ENCODE measurements around the gene RXRB. TPM values are rescaled to one million over a fixed set of nuclear protein-coding genes. Genes with fewer than 3 reads are reported as not detected.

The RXRB gene
- total RNA-seq, 1 donor from 2014 or later, result 58.3 TPM

- Mint-ChIP-seq H3K4me1 (ENCODE audit: unreplicated experiment) (peaks cover 70% of the 10 kb centered on the region), H3K27me3 (ENCODE audit: unreplicated experiment) (no peaks in the 10 kb centered on the region), H3K36me3 (ENCODE audit: unreplicated experiment) (peaks cover 38% of the 10 kb centered on the region), H3K9me3 (ENCODE audit: unreplicated experiment) (no peaks in the 10 kb centered on the region), H3K27ac (ENCODE audit: unreplicated experiment) (peak overlapping the region; percentile 100), H3K4me3 (ENCODE audit: unreplicated experiment) (peak overlapping the region; percentile 98)
- no peak for TF ChIP-seq CTCF (IDR thresholded peaks at IDR 0.05)
- DNase-seq (ENCODE audit: extremely low spot score, unreplicated experiment), result no peak
These were observed 681 bp upstream of the RXRB start for GRCh38 chr6:33201147-33201545.

DNA sequence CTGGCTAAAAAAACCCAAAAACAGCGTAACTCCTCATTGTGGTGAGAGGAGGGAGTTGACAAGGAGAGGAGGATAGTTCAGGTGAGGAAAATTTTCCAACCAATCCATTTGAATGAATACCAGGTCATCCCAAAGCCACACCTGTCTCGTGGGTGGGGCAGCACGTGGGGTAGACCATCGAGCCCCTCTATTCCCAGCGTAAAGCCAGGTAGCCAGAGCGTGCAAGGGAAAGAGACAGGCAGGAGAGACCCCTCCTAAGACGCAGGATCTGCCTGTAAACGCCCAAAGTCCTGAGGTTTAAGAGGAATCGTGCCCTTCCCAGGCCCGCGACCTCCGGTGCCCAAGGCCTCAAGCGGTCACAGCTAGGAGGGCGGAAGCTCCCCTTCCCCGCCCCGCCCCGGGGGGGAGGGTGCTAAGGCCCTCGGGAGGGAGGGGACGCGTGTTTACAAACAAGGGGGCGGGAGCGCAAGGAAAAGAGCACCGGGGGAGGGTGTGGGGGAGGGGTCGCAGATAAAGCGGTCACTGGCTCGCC is 712 bp downstream of the RXRB start:
- no peaks in the 10 kb centered on the region for H3K27me3 Mint-ChIP-seq (ENCODE audit: unreplicated experiment)
- DNase-seq (ENCODE audit: extremely low spot score, unreplicated experiment), result no peak
- peaks cover 59% of the 10 kb centered on the region for H3K4me1 Mint-ChIP-seq (ENCODE audit: unreplicated experiment)
- TF ChIP-seq CTCF (IDR thresholded peaks at IDR 0.05), result no peak
- H3K36me3 Mint-ChIP-seq (ENCODE audit: unreplicated experiment), result peaks cover 51% of the 10 kb centered on the region
- H3K9me3 Mint-ChIP-seq (ENCODE audit: unreplicated experiment), result no peaks in the 10 kb centered on the region
- peak overlapping the region; percentile 98 for H3K4me3 Mint-ChIP-seq (ENCODE audit: unreplicated experiment)
- peak overlapping the region; percentile 73 for H3K27ac Mint-ChIP-seq (ENCODE audit: unreplicated experiment)

- peaks cover 54% of the 10 kb centered on the region for H3K4me1 Mint-ChIP-seq (ENCODE audit: unreplicated experiment)
These were observed 1.5 kb downstream of the RXRB start for GRCh38 chr6:33198853-33199436.

DNA sequence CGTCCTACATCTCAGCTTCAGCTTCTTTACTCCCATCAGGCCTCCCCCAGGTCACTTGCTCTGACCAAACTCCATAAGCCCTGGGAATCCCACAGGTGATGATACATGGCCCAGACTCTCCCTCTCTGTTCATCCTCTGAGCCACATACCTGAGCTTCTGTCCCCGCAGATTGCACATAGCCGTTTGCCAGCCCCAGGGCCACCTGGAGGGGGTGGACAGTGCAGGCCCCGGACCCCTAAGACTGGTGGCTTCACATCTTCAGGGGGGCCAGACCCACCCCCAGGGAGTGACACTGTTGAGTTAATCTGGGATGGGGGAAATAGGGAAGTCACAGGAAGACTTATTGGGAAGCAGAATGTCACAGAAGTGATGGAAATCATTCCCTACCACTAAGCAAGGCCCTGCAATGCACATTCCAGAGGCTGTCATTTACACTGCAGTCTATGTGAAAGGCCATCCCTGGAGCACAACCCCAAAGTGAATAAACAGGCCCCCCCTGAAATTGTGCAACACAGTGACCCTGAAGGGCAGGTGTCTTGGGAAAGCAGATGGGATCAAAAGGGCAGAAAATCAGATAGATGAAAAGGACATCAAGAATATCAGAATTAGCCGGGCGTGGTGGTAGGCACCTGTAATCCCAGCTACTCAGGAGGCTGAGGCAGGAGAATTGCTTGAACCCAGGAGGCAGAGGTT is 2.2 kb downstream of the RXRB start:
- Mint-ChIP-seq H3K4me1 (ENCODE audit: unreplicated experiment) (peaks cover 54% of the 10 kb centered on the region), H3K9me3 (ENCODE audit: unreplicated experiment) (no peaks in the 10 kb centered on the region), H3K27ac (ENCODE audit: unreplicated experiment) (peak overlapping the region; percentile 83), H3K27me3 (ENCODE audit: unreplicated experiment) (no peaks in the 10 kb centered on the region), H3K36me3 (ENCODE audit: unreplicated experiment) (peaks cover 50% of the 10 kb centered on the region), H3K4me3 (ENCODE audit: unreplicated experiment) (peak overlapping the region; percentile 98)
- no peak for DNase-seq (ENCODE audit: extremely low spot score, unreplicated experiment)
- TF ChIP-seq CTCF (IDR thresholded peaks at IDR 0.05), result no peak

More at GRCh38 chr6:33198853-33199436, 1.5 kb downstream of the RXRB start:
- no peak for TF ChIP-seq CTCF (IDR thresholded peaks at IDR 0.05)
- no peak for DNase-seq (ENCODE audit: extremely low spot score, unreplicated experiment)
- peak overlapping the region; percentile 83 for H3K27ac Mint-ChIP-seq (ENCODE audit: unreplicated experiment)
- H3K36me3 Mint-ChIP-seq (ENCODE audit: unreplicated experiment), result peaks cover 54% of the 10 kb centered on the region
- no peaks in the 10 kb centered on the region for H3K9me3 Mint-ChIP-seq (ENCODE audit: unreplicated experiment)
- peak overlapping the region; percentile 98 for H3K4me3 Mint-ChIP-seq (ENCODE audit: unreplicated experiment)
- no peaks in the 10 kb centered on the region for H3K27me3 Mint-ChIP-seq (ENCODE audit: unreplicated experiment)

DNA sequence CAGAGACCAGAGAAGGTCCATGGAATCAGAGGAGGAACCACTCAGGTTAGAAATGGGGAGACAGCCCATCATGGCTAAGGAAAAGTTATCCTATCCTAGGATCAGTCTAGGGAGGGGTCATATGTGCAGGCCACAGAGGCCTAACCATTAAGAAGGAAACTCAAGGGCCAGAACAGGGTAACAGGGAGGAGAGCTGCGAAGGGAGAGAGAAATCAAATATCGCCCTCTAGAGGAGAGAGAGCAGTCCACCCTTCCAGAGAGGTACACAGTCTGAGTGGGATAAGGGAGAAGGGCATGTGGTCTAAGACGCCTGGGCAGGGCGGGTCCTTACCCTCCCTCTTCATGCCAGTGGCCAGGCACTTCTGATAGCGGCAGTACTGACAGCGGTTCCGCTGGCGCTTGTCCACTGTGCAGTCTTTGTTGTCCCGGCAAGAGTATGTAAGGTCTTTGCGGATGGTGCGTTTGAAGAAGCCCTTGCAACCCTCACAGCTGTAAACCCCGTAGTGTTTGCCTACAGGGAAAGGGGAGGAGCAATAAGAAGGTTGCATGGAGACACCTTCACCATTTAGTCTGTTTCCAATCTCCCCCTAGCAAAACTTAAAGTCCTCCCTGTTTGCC is 2.9 kb downstream of the RXRB start:
- Mint-ChIP-seq H3K9me3 (ENCODE audit: unreplicated experiment) (no peaks in the 10 kb centered on the region), H3K27ac (ENCODE audit: unreplicated experiment) (peak overlapping the region; percentile 67), H3K36me3 (ENCODE audit: unreplicated experiment) (peaks cover 43% of the 10 kb centered on the region), H3K4me3 (ENCODE audit: unreplicated experiment) (peak overlapping the region; percentile 56), H3K27me3 (ENCODE audit: unreplicated experiment) (no peaks in the 10 kb centered on the region), H3K4me1 (ENCODE audit: unreplicated experiment) (peaks cover 51% of the 10 kb centered on the region)
- peak; percentile 80 for TF ChIP-seq CTCF (IDR thresholded peaks at IDR 0.05)
- DNase-seq (ENCODE audit: extremely low spot score, unreplicated experiment), result no peak

Measured in osteocyte (in vitro differentiated cells).